Measurements from ENCODE around the gene SH2B2. TPM values are rescaled to one million over a fixed set of nuclear protein-coding genes. Genes with fewer than 3 reads are reported as not detected.
A peak's percentile ranks its signal among the peaks of the same experiment; 100 is the strongest.

The SH2B2 gene
- total RNA-seq, 1 donor from 2014 or later, result 32.1 TPM

- no peaks in the 10 kb centered on the region for H3K27me3 Mint-ChIP-seq
- no peak overlapping the region for H3K4me3 Mint-ChIP-seq
- TF ChIP-seq CTCF (IDR thresholded peaks at IDR 0.05), result no peak
- H3K9me3 Mint-ChIP-seq, result no peaks in the 10 kb centered on the region
- ChIA-PET CTCF (interaction anchor here (1.6 to 5.8 kb wide), 2 partner anchors 109 to 111 kb away, joined by 5 to 91 read pairs; partner anchors contain the start of gene PRKRIP1), POLR2A (interaction anchor here (0.6 kb wide), 1 partner anchor 23 kb away, joined by 7 read pairs; no protein-coding TSS in a partner anchor)
- no peaks in the 10 kb centered on the region for H3K36me3 Mint-ChIP-seq (ENCODE audit: low read depth)
- DNase-seq, result no peak
- H3K27ac Mint-ChIP-seq, result no peak overlapping the region
- peaks cover 45% of the 10 kb centered on the region for H3K4me1 Mint-ChIP-seq
- intact Hi-C loops (cut with micrococcal nuclease), result no loop called here
- ATAC-seq (ENCODE audit: low read depth), result no peak
These were observed 4.0 kb upstream of the SH2B2 start for GRCh38 chr7:102282465-102283362.

- H3K4me3 Mint-ChIP-seq, result peak overlapping the region; percentile 50
- ATAC-seq (ENCODE audit: low read depth), result no peak
These were observed 3.0 kb upstream of the SH2B2 start for GRCh38 chr7:102283477-102284189.

GRCh38 chr7:102284399-102284798, 2.3 kb upstream of the SH2B2 start:
- ChIA-PET POLR2A (interaction anchor here (0.5 to 2.3 kb wide), 7 partner anchors 12 to 543 kb away, joined by 3 to 24 read pairs (median 4); no protein-coding TSS in a partner anchor), CTCF (interaction anchor here (1.3 to 1.6 kb wide), 2 partner anchors 105 to 107 kb away, joined by 3 to 5 read pairs; no protein-coding TSS in a partner anchor)
- ATAC-seq (ENCODE audit: low read depth), result no peak

More at GRCh38 chr7:102283477-102284189, 3.0 kb upstream of the SH2B2 start:
- H3K9me3 Mint-ChIP-seq, result no peaks in the 10 kb centered on the region
- no peaks in the 10 kb centered on the region for H3K27me3 Mint-ChIP-seq
- CTCF ChIA-PET, result interaction anchor here (1.6 kb wide), 1 partner anchor 108 kb away, joined by 5 read pairs; no protein-coding TSS in a partner anchor
- DNase-seq, result no peak
- no peaks in the 10 kb centered on the region for H3K36me3 Mint-ChIP-seq (ENCODE audit: low read depth)
- intact Hi-C loops (cut with micrococcal nuclease), result no loop called here
- peaks cover 54% of the 10 kb centered on the region for H3K4me1 Mint-ChIP-seq
- no peak for TF ChIP-seq CTCF (IDR thresholded peaks at IDR 0.05)
- no peak overlapping the region for H3K27ac Mint-ChIP-seq
- POLR2A ChIA-PET, result interaction anchor here (0.6 to 2.3 kb wide), 4 partner anchors 24 to 542 kb away, joined by 3 to 24 read pairs (median 6); no protein-coding TSS in a partner anchor

GRCh38 chr7:102284891-102285539, 1.7 kb upstream of the SH2B2 start:
- Mint-ChIP-seq H3K27me3 (no peaks in the 10 kb centered on the region), H3K9me3 (no peaks in the 10 kb centered on the region), H3K36me3 (ENCODE audit: low read depth) (no peaks in the 10 kb centered on the region), H3K27ac (peak overlapping the region; percentile 53), H3K4me3 (peak overlapping the region; percentile 78), H3K4me1 (peaks cover 55% of the 10 kb centered on the region)
- CTCF ChIA-PET, result interaction anchor here (1.1 to 1.3 kb wide), 2 partner anchors 105 to 106 kb away, joined by 3 to 6 read pairs; no protein-coding TSS in a partner anchor
- ATAC-seq (ENCODE audit: low read depth) (no peak), DNase-seq (peak; percentile 27)
- no peak for TF ChIP-seq CTCF (IDR thresholded peaks at IDR 0.05)
- intact Hi-C loops (cut with micrococcal nuclease), result loop anchor here (5.0 kb wide), 1 partner anchor 182 kb away; no protein-coding TSS in a partner anchor
- POLR2A ChIA-PET, result interaction anchor here (0.5 to 2.3 kb wide), 6 partner anchors 11 to 157 kb away, joined by 3 to 24 read pairs (median 4); no protein-coding TSS in a partner anchor

More at GRCh38 chr7:102284399-102284798, 2.3 kb upstream of the SH2B2 start:
- H3K27ac Mint-ChIP-seq, result peak overlapping the region; percentile 63
- no peaks in the 10 kb centered on the region for H3K36me3 Mint-ChIP-seq (ENCODE audit: low read depth)
- peak overlapping the region; percentile 78 for H3K4me3 Mint-ChIP-seq
- H3K9me3 Mint-ChIP-seq, result no peaks in the 10 kb centered on the region
- peaks cover 54% of the 10 kb centered on the region for H3K4me1 Mint-ChIP-seq
- no peaks in the 10 kb centered on the region for H3K27me3 Mint-ChIP-seq
- DNase-seq, result peak; percentile 38
- no peak for TF ChIP-seq CTCF (IDR thresholded peaks at IDR 0.05)
- intact Hi-C loops (cut with micrococcal nuclease), result no loop called here

All from activated B cell treated with CpG ODN at 0.5 μM for 24 hours (primary cell).